D721Med (cell line): ENCODE measurements around the gene ETNPPL.

Experiments used
- DNase-seq: peaks from one replicate; pipeline ENCODE4 v3.0.0; 2011; ENCODE audit warnings: low spot score; ENCODE audit not compliant: insufficient read length
- FAIRE-seq: peaks from 2 replicates; lab custom pipeline; 2011; peaks lifted over from hg19 to GRCh38; lab: Jason Lieb, UNC
- CTCF ChIP-seq: IDR thresholded peaks from 2 replicates; pipeline ENCODE4 v1.5.1; 2012; ENCODE audit warnings: mild to moderate bottlenecking, control low read depth; ENCODE audit not compliant: insufficient read depth; ENCODE audit errors: missing control alignments

The ETNPPL gene

GRCh38 chr4:108693211-108693610 is 69.6 kb downstream of the ETNPPL start:
- no peak for FAIRE-seq
- no peak for TF ChIP-seq CTCF

More at GRCh38 chr4:108693211-108693610, 69.6 kb downstream of the ETNPPL start:
- no peak for DNase-seq
